OCI-LY3 (cell line): ENCODE measurements around the gene FNIP1.

Source experiments
- CTCF ChIP-seq: fragments of 200-600, 300-600 bp; sonication (generic); IDR thresholded peaks from 2 replicates; pipeline ENCODE4 v1.5.1; 2014; ENCODE audit warnings: antibody characterized with exemption, low read length, low read depth
- EZH2phosphoT487 ChIP-seq: fragments of 200-600 bp; shearing (Covaris generic); IDR thresholded peaks from 2 replicates; pipeline ENCODE4 v1.6.1; 2018; ENCODE audit warnings: antibody characterized with exemption, mixed run types, low read depth

GRCh38 chr5:131758520-131758900 is 38.3 kb downstream of the FNIP1 start:
- TF ChIP-seq CTCF (no peak), EZH2phosphoT487 (no peak)
